ENCODE data around the gene MAPKAPK3.

The MAPKAPK3 gene

GRCh38 chr3:50675179-50676030 lies 58.5 kb downstream of the MAPKAPK3 start:
- ATAC-seq, result no peak

GRCh38 chr3:50676031-50676705 lies 59.2 kb downstream of the MAPKAPK3 start:
- TF ChIP-seq TCF4 (CRISPR knock-in tag; IDR thresholded peaks at IDR 0.05; ENCODE audit: borderline replicate concordance) (no peak), ZNF70 (CRISPR knock-in tag; IDR thresholded peaks at IDR 0.05) (no peak), CSRNP3 (CRISPR knock-in tag; IDR thresholded peaks at IDR 0.05) (no peak), PATZ1 (CRISPR knock-in tag; IDR thresholded peaks at IDR 0.05; ENCODE audit: borderline replicate concordance) (no peak), ZNF565 (CRISPR knock-in tag; conservative IDR thresholded peaks at IDR 0.05; ENCODE audit: low read depth) (no peak), SNAI2 (CRISPR knock-in tag; IDR thresholded peaks at IDR 0.05) (no peak), BACH2 (CRISPR knock-in tag; IDR thresholded peaks at IDR 0.05; ENCODE audit: borderline replicate concordance) (no peak), CREB5 (CRISPR knock-in tag; IDR thresholded peaks at IDR 0.05; ENCODE audit: low read depth) (no peak), ARNTL (CRISPR knock-in tag; IDR thresholded peaks at IDR 0.05; ENCODE audit: borderline replicate concordance, low read depth) (no peak), OSR1 (CRISPR knock-in tag; IDR thresholded peaks at IDR 0.05) (no peak), ISL1 (CRISPR knock-in tag; IDR thresholded peaks at IDR 0.05) (no peak), ZC3H10 (CRISPR knock-in tag; IDR thresholded peaks at IDR 0.05) (no peak)
- ATAC-seq, result no peak

More at GRCh38 chr3:50675179-50676030, 58.5 kb downstream of the MAPKAPK3 start:
- TF ChIP-seq PPARA (CRISPR knock-in tag; IDR thresholded peaks at IDR 0.05; ENCODE audit: borderline replicate concordance) (no peak), ESRRG (CRISPR knock-in tag; IDR thresholded peaks at IDR 0.05) (no peak), ZNF70 (CRISPR knock-in tag; IDR thresholded peaks at IDR 0.05) (no peak), ZNF565 (CRISPR knock-in tag; conservative IDR thresholded peaks at IDR 0.05; ENCODE audit: low read depth) (no peak), ZFP30 (CRISPR knock-in tag; IDR thresholded peaks at IDR 0.05) (no peak), PATZ1 (CRISPR knock-in tag; IDR thresholded peaks at IDR 0.05; ENCODE audit: borderline replicate concordance) (no peak), TOX (CRISPR knock-in tag; IDR thresholded peaks at IDR 0.05; ENCODE audit: borderline replicate concordance) (no peak), TCF4 (CRISPR knock-in tag; IDR thresholded peaks at IDR 0.05; ENCODE audit: borderline replicate concordance) (no peak), ZNF8 (CRISPR knock-in tag; IDR thresholded peaks at IDR 0.05) (no peak), RARB (CRISPR knock-in tag; IDR thresholded peaks at IDR 0.05) (no peak), TSHZ2 (CRISPR knock-in tag; IDR thresholded peaks at IDR 0.05) (no peak), OSR1 (CRISPR knock-in tag; IDR thresholded peaks at IDR 0.05) (no peak), SNAI2 (CRISPR knock-in tag; IDR thresholded peaks at IDR 0.05) (no peak), POU6F1 (CRISPR knock-in tag; IDR thresholded peaks at IDR 0.05; ENCODE audit: borderline replicate concordance, low read depth) (no peak), ZFP3 (CRISPR knock-in tag; IDR thresholded peaks at IDR 0.05) (no peak), BACH2 (CRISPR knock-in tag; IDR thresholded peaks at IDR 0.05; ENCODE audit: borderline replicate concordance) (no peak), GLIS3 (CRISPR knock-in tag; IDR thresholded peaks at IDR 0.05) (no peak), ARNTL (CRISPR knock-in tag; IDR thresholded peaks at IDR 0.05; ENCODE audit: borderline replicate concordance, low read depth) (no peak)
